Measurements from ENCODE around the gene TUT4. TPM values are rescaled to one million over a fixed set of nuclear protein-coding genes. Genes with fewer than 3 reads are reported as not detected.

TUT4 gene
- total RNA-seq, 6 donors from 2014 or later, result 31.0 to 85.7 (median 55.4) TPM

GRCh38 chr1:52423055-52423454, 129.8 kb downstream of the TUT4 start:
- ATAC-seq (ENCODE audit: low FRiP score in 2 of 2) (no peak), DNase-seq (no peak)
- no peak overlapping the region for H3K27ac ChIP-seq
- no peak overlapping the region for H3K4me3 ChIP-seq
- H3K27me3 ChIP-seq, result no peaks in the 10 kb centered on the region
- H3K4me1 ChIP-seq, result peaks cover 0 to 9% (median 1%) of the 10 kb centered on the region in 4 donors
- H3K9me3 ChIP-seq, result no peaks in the 10 kb centered on the region
- 97 to 98% methylated on average over 2 of the region's 2 CpGs for WGBS, 2 donors
- no peak for TF ChIP-seq POLR2A (IDR thresholded peaks at IDR 0.05)
- TF ChIP-seq POLR2AphosphoS5 (IDR thresholded peaks at IDR 0.05), result no peak
- no peak for TF ChIP-seq CTCF (IDR thresholded peaks at IDR 0.05)
- no peak for TF ChIP-seq EP300 (IDR thresholded peaks at IDR 0.05)
- peaks cover 5 to 65% (median 10%) of the 10 kb centered on the region in 4 donors for H3K36me3 ChIP-seq

GRCh38 chr1:52420713-52421112, 132.2 kb downstream of the TUT4 start:
- peaks cover 16 to 88% (median 33%) of the 10 kb centered on the region in 4 donors for H3K36me3 ChIP-seq
- TF ChIP-seq POLR2A (IDR thresholded peaks at IDR 0.05), result no peak
- TF ChIP-seq CTCF (IDR thresholded peaks at IDR 0.05), result no peak
- no peak for TF ChIP-seq EP300 (IDR thresholded peaks at IDR 0.05)
- TF ChIP-seq POLR2AphosphoS5 (IDR thresholded peaks at IDR 0.05), result no peak
- no peaks in the 10 kb centered on the region for H3K9me3 ChIP-seq
- H3K4me1 ChIP-seq, result peaks cover 0 to 9% (median 1%) of the 10 kb centered on the region in 4 donors
- H3K4me3 ChIP-seq, result no peak overlapping the region
- WGBS, 2 donors, result 90 to 94% methylated on average over 1 of the region's 1 CpG
- H3K27ac ChIP-seq, result no peak overlapping the region
- ATAC-seq (ENCODE audit: low FRiP score in 2 of 2), result no peak
- no peaks in the 10 kb centered on the region for H3K27me3 ChIP-seq
- no peak for DNase-seq

- no peak for TF ChIP-seq POLR2AphosphoS5 (IDR thresholded peaks at IDR 0.05)
- no peak for TF ChIP-seq EP300 (IDR thresholded peaks at IDR 0.05)
- TF ChIP-seq POLR2A (IDR thresholded peaks at IDR 0.05), result no peak
- TF ChIP-seq CTCF (IDR thresholded peaks at IDR 0.05), result no peak
- peaks cover 42 to 98% (median 70%) of the 10 kb centered on the region in 4 donors for H3K36me3 ChIP-seq
- no peaks in the 10 kb centered on the region for H3K27me3 ChIP-seq
- DNase-seq (no peak), ATAC-seq (ENCODE audit: low FRiP score in 2 of 2) (no peak)
- H3K4me3 ChIP-seq, result no peak overlapping the region
- no peaks in the 10 kb centered on the region for H3K9me3 ChIP-seq
- no peaks in the 10 kb centered on the region for H3K4me1 ChIP-seq
- 85 to 90% methylated on average over 2 of the region's 2 CpGs for WGBS, 2 donors
- no peak overlapping the region for H3K27ac ChIP-seq
Measured at GRCh38 chr1:52416811-52417210, 136.1 kb downstream of the TUT4 start.

GRCh38 chr1:52414942-52415341, 137.9 kb downstream of the TUT4 start:
- Histone ChIP-seq H3K9me3 (no peaks in the 10 kb centered on the region), H3K27me3 (no peaks in the 10 kb centered on the region), H3K4me1 (no peaks in the 10 kb centered on the region), H3K4me3 (no peak overlapping the region), H3K27ac (no peak overlapping the region), H3K36me3 (peaks cover 54 to 100% (median 87%) of the 10 kb centered on the region in 4 donors)
- TF ChIP-seq POLR2AphosphoS5 (IDR thresholded peaks at IDR 0.05) (no peak), CTCF (IDR thresholded peaks at IDR 0.05) (no peak), EP300 (IDR thresholded peaks at IDR 0.05) (no peak), POLR2A (IDR thresholded peaks at IDR 0.05) (no peak)
- ATAC-seq (ENCODE audit: low FRiP score in 2 of 2) (no peak), DNase-seq (no peak)

GRCh38 chr1:52413410-52413989, 139.4 kb downstream of the TUT4 start:
- H3K4me1 ChIP-seq, result no peaks in the 10 kb centered on the region
- H3K9me3 ChIP-seq, result no peaks in the 10 kb centered on the region
- ATAC-seq (ENCODE audit: low FRiP score in 2 of 2), result no peak
- no peak overlapping the region for H3K27ac ChIP-seq
- DNase-seq, result no peak
- TF ChIP-seq POLR2AphosphoS5 (IDR thresholded peaks at IDR 0.05), result no peak
- TF ChIP-seq POLR2A (IDR thresholded peaks at IDR 0.05), result no peak
- TF ChIP-seq EP300 (IDR thresholded peaks at IDR 0.05), result no peak
- TF ChIP-seq CTCF (IDR thresholded peaks at IDR 0.05), result no peak
- H3K27me3 ChIP-seq, result no peaks in the 10 kb centered on the region
- no peak overlapping the region for H3K4me3 ChIP-seq
- peaks cover 62 to 100% (median 93%) of the 10 kb centered on the region in 4 donors for H3K36me3 ChIP-seq
- WGBS, 2 donors, result 95 to 98% methylated on average over 10 of the region's 10 CpGs
